HG02943 (cell line): ENCODE results near the gene HNRNPH2.

ENCODE experiments used
- ATAC-seq: cut with Tn5 transposase; IDR thresholded peaks from one replicate; pipeline ENCODE4 v1.9.1; 2021; ENCODE audit warnings: mild to moderate bottlenecking, low read depth, moderate library complexity; ENCODE audit not compliant: unreplicated experiment

Gene HNRNPH2

DNA sequence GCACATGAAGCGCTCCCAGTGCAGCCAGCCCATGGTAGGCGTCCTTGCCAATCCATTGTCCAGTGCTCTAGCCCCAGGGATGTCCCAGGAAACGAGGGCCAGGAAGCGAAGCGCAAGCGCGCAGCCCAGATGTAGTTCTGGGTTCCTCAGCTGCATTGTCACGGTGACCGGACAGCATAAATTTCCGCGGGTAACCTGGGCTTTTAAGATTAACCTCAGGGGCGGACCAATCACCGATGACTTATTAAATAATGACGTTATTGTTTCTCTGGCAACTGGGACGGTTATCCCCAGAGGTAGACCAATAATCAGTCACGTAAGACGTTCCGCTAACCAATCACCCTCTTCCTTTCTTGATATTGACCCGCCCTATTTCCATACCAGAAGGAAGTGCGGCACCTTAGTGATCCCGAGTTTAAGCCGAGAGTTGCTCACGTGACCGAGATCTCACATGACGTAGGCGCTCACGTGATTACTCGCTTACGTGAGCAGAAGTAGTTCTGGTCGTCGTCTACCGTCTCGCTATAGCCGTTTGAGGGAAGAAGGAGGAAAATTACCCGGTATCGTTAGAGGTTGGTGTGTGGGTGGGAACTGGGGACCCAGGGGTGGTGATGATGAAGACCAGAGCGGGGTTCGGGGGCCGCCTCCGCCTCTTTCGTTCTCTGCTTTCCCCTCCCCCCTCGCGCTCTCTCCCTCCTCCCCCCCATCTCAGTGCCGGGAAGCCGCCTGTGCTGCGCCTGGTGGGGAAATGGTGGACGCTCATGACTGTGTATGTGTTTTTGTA is at the start of gene HNRNPH2, which contains the start of gene GLA:
HNRNPH2 (plus strand) TSS at position 475 of the 784 bp plus-strand sequence. CDS start 3,767 bp downstream, outside the sequence.
GLA (minus strand) TSS at position 178 of the 784 bp plus-strand sequence; CDS start at position 156, 22 bp downstream.
- peak; percentile 96 for ATAC-seq

- ATAC-seq: no peak
Measured at GRCh38 chrX:101359966-101360365, 48.1 kb upstream of the HNRNPH2 start.

GRCh38 chrX:101360390-101360789 is 47.6 kb upstream of the HNRNPH2 start:
- ATAC-seq: no peak

DNA sequence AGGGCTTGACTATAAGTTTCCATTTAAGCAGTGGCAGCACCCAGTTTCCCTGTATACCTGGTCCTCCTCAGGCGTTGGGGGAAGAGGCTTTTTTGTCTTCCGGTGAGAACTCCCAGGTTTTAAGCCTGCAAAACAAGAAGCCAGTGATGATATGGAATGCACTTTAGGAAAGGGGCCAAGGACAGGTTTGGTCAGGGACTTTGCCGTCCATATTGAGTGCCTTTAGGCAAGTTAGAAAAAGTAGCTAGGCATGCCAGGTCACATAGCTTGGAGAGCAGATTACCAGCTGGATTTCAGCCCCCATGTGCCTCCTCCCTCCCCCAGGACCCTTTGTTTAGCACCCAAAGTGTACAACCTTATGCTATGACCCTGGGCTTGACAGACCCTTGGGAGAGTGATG is 45.9 kb upstream of the HNRNPH2 start:
- ATAC-seq: no peak

DNA sequence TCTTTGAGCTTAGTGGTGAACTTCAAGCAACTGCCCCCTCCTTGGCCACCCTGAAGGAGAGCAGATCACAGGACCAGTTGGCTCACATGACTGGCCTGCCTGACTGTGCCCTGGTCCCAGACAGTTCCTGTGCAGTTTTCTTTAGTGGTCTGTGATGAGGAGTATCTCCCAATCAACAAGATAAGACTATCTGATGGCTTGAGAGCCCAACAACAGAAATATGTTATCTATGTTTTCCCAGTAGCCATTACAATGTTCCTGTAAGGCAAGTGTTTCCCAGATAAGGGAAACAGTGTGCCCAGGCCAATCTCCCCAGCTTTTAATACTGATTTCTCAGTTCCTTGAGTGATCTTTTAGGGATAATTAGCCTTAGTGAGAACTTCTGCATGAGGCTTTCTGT is 45.3 kb upstream of the HNRNPH2 start:
- no peak for ATAC-seq

- ATAC-seq: no peak
Measured at GRCh38 chrX:101365301-101365795, 42.7 kb upstream of the HNRNPH2 start.

GRCh38 chrX:101368800-101369199 is 39.2 kb upstream of the HNRNPH2 start:
- no peak for ATAC-seq

- no peak for ATAC-seq
Measured at GRCh38 chrX:101369687-101370086, 38.3 kb upstream of the HNRNPH2 start.

DNA sequence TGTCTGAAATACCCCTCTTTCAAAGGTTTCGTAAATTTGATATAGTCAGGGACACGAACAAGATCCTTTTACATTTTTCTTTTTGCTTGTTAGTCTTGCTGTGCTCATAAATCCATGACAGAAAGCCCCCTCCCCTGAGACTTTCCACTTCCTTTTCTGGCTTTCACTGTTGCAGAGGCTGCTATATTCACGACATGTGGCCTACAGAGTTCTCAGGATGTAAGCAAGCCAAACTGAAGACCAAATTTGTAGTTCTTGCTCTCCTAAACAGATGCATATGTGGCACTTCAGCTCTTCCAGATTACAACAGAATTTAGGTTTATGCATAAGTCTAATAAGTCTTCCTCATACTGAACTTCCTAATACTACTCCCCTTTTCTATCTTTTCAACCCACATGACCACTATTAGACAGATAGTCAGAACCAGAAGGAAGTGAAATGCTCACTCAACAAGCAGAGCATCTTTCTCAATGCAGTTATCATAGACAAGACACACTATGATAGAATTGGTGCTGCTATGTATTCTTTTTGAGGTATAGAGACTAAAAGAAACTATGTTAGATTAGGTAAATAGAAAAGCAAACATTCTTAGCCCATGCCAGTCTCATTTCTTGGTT is 37.0 kb upstream of the HNRNPH2 start:
- ATAC-seq: no peak

DNA sequence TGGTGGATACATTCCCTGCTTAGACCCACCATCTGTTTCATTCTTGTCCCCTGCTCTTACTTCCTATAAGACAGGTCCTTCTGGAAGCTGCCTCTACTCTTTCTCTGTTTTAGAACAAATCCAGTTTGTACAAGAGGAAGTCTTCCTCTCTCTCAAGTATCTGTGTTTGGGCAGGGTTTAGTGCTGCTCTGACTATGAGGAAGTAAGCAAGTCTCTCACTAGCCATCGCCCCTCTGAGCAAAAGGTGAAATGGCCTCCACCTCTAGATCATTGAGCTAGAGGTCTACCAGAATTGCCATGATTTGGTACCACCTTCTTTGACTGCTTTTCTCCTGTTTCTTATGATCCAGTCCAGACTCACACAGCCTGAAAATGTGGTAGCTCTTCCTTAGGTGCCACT is 30.5 kb upstream of the HNRNPH2 start:
- no peak for ATAC-seq

- ATAC-seq: peak; percentile 61
Measured at GRCh38 chrX:101383679-101384205, 24.3 kb upstream of the HNRNPH2 start.

GRCh38 chrX:101385026-101385684 is 22.9 kb upstream of the HNRNPH2 start:
- ATAC-seq: no peak

DNA sequence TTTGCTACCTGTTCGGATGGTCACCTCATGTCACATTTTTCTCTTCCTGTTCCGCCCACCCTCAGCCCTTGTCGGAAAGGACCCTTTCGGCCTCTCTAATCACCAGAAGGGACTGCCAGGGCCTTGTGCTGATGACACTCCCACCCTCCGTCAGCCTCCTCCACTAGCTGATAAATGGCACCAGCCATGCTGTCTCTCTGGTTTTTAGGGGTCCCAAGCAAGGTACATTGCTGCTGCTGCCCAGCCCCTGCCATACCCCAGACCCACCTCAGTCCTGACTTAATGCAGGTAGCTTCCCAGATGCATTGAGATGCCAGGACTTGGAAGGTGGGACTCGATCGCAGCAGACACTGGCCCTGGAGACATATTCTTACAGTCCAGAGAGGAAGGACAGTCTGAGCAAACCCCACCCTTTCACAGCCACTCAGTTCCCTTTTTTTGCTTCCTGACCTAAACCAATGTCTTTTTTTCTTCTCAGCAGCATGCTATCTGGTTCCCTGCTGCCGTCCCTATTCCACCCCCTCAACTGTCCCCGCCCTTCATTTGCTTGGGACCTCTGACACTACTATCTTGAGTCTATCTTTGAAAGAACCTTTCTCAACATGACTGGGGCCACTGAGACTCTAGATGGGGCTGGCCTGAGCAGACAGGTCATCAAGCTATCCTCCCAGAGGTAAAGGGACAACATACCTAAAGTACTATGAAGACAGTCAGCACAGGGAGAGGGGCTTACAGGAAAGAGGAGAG is 22.1 kb upstream of the HNRNPH2 start, which contains the start of gene BTK:
BTK (minus strand) TSS at position 397 of the 747 bp plus-strand sequence. CDS start 10,907 bp downstream, outside the sequence.
- ATAC-seq: peak; percentile 73

- ATAC-seq: no peak
Measured at GRCh38 chrX:101386542-101386885, 21.5 kb upstream of the HNRNPH2 start.

GRCh38 chrX:101388604-101389003 is 19.4 kb upstream of the HNRNPH2 start:
- no peak for ATAC-seq

DNA sequence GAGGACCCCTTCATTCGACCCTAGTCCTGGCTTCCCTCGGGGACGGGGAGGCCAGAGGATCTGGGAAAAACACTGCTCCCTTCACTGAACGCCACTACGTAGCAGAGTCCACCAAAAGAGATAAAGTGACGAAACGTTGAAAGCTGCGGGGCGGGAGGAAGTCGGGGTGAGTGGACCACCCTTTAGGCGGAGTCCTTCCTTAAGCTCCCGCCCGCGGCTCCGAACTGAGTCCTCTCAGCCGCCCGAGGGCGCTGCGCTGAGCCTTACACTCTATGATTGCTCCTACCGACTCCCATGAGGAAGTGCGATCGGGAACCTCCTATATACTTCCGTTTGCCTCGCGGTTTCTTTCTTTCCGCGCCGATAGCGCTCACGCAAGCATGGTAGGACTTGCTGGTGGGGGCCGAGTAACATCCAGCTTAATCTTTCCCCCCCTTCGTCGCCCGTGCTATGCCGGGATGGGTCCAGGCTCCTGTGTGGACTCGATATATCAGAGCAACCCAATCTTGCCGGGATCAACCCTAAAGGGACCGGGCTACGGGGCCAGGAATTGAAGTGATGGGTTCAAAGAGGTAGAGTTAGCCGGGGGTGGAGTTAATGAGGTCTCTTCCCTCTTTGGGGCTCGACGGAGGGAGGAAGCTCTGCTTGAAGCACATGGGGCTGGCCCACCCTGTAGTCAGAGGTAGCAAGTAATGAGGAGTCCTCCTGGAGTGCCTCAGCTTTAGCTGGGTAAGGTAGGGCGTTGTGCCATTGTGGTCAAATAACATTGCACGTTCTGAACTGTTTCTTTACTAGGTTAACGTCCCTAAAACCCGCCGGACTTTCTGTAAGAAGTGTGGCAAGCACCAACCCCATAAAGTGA is 17.1 kb upstream of the HNRNPH2 start, which contains the start of gene RPL36A:
RPL36A (plus strand) TSS at position 348 of the 862 bp plus-strand sequence; CDS start at position 381, 33 bp downstream.
- ATAC-seq: peak; percentile 71

DNA sequence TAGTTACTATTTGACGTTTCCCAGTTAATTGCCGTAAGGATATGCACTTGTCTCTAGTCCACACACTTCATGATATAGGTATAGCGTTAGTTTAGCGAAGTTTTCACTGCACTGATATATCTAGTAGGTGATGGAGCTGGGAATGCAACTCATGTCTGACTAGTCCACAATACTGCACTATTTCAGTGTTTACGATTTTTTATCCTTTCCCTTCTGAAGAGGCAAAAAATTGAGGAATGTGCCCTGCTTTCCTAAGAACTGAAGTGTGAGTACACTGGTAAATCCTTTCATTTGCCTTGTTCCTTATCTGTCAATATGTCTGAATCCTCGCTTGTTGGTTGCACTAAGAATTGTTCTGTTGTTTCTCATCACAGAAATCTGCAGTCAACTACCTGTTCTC is 16.2 kb upstream of the HNRNPH2 start:
- ATAC-seq: no peak

DNA sequence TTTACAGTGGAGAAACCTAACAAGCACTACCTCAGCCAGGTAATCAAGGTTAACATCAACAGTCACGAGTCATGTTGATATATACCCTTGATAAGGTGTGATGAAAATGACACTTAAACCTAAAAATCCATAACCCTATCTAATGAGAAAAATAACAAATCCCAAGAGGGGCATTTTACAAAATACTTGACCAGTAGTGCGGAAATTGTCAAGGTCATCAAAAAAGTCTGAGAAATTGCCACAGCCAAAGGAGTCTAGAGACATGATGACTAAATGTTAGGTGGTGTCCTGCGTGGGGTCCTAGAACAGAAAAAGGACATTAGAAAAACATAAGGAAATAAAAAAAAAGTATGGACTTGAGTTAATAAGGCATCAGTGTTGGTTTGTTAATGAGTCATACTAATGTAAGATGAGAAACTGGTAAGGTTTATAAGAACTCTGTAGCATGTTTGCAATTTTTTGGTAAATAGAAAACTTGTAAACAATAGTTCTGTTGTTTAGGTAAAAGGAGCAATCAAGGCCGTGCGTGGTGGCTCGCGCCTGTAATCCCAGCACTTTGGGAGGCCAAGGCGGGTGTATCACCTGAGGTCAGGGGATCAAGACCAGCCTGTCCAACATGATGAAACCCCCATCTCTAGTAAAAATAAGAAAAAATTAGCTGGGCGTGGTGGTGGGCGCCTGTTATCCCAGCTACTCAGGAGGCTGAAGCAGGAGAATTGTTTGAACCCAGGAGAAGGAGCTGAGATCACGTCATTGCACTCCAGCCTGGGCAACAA is 14.3 kb upstream of the HNRNPH2 start:
- no peak for ATAC-seq
